ENCODE measurements around the gene DAG1.

- TF ChIP-seq POLR2AphosphoS5 (IDR thresholded peaks at IDR 0.05; ENCODE audit: low read depth, low read length) (no peak), POLR2A (IDR thresholded peaks at IDR 0.05; ENCODE audit: low read depth, low read length) (no peak), TAF1 (IDR thresholded peaks at IDR 0.05; ENCODE audit: low read depth, low read length) (no peak), SPI1 (IDR thresholded peaks at IDR 0.05; ENCODE audit: low read depth, low read length) (no peak), POU2F2 (IDR thresholded peaks at IDR 0.05; ENCODE audit: low read depth, low read length) (no peak)
Measured at GRCh38 chr3:49501842-49502241, 31.8 kb downstream of the DAG1 start.
